ENCODE results near the gene PLBD2. TPM values are rescaled to one million over a fixed set of nuclear protein-coding genes. Genes with fewer than 3 reads are reported as not detected.

Gene PLBD2
- polyA plus RNA-seq, 1 experiment, result 16.0 TPM

DNA sequence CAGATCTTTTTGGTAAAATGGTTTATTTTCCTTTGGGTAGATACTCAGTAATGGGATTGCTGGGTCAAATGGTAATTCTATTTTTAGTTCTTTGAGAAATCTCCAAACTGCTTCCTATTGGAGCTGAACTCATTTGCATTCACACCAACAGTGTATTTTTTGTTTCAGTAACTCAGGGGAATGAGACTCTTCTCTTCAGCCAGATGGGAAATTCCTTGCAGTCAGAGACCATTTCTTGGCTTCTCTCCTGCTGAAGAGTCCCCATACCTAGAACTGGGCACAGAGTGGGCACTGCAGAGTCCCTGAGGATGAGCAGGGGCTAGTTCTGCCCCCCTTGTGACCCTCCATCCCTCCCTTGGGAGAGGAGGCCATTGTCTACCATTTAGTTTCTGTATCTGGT lies 74.6 kb downstream of the PLBD2 start:
- DNase-seq (ENCODE audit: low read depth, low spot score), result no peak
- Histone ChIP-seq H3K27me3 (ENCODE audit: control insufficient read depth, insufficient read depth, low read length) (no peaks in the 10 kb centered on the region), H3K27ac (ENCODE audit: low read depth, low read length) (no peak overlapping the region), H3K9me3 (ENCODE audit: control insufficient read depth, insufficient read depth, low read length) (no peaks in the 10 kb centered on the region; the same call in 1 of the 2 replicates), H3K4me3 (ENCODE audit: low read depth, low read length) (no peak overlapping the region)
- POLR2A ChIA-PET, result no interaction called here
- CTCF ChIA-PET, result no interaction called here
- TF ChIP-seq, protein P1, sequence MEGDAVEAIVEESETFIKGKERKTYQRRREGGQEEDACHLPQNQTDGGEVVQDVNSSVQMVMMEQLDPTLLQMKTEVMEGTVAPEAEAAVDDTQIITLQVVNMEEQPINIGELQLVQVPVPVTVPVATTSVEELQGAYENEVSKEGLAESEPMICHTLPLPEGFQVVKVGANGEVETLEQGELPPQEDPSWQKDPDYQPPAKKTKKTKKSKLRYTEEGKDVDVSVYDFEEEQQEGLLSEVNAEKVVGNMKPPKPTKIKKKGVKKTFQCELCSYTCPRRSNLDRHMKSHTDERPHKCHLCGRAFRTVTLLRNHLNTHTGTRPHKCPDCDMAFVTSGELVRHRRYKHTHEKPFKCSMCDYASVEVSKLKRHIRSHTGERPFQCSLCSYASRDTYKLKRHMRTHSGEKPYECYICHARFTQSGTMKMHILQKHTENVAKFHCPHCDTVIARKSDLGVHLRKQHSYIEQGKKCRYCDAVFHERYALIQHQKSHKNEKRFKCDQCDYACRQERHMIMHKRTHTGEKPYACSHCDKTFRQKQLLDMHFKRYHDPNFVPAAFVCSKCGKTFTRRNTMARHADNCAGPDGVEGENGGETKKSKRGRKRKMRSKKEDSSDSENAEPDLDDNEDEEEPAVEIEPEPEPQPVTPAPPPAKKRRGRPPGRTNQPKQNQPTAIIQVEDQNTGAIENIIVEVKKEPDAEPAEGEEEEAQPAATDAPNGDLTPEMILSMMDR (IDR thresholded peaks at IDR 0.05; ENCODE audit: low read depth, low read length), result no peak

DNA sequence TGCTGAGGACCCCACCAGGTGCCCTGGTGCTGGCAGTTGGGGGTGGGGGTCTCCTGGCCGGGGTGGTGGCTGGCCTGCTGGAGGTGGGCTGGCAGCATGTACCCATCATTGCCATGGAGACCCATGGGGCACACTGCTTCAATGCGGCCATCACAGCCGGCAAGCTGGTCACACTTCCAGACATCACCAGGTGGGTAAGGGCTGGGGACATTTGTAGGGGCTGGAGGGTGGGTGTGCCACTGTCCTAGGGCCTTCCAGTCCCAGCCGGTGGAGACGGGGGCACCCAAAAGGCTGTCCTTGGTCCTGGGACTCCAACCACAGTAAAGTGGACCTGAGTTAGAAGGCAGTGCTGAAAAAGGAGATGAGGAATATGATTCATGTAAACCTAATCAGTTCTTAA lies 77.0 kb downstream of the PLBD2 start:
- H3K9me3 ChIP-seq (ENCODE audit: control insufficient read depth, insufficient read depth, low read length), result no peaks in the 10 kb centered on the region; the same call in 1 of the 2 replicates
- peaks cover 4% of the 10 kb centered on the region for H3K27me3 ChIP-seq (ENCODE audit: control insufficient read depth, insufficient read depth, low read length)
- no peak overlapping the region for H3K4me3 ChIP-seq (ENCODE audit: low read depth, low read length)
- CTCF ChIA-PET, result interaction anchor here (0.9 to 2.4 kb wide), 2 partner anchors 10 to 27 kb away, joined by 4 to 24 read pairs; no protein-coding TSS in a partner anchor
- H3K27ac ChIP-seq (ENCODE audit: low read depth, low read length), result no peak overlapping the region
- TF ChIP-seq, protein P1 (IDR thresholded peaks at IDR 0.05; ENCODE audit: low read depth, low read length), result no peak
- POLR2A ChIA-PET, result no interaction called here
- DNase-seq (ENCODE audit: low read depth, low spot score), result no peak

DNA sequence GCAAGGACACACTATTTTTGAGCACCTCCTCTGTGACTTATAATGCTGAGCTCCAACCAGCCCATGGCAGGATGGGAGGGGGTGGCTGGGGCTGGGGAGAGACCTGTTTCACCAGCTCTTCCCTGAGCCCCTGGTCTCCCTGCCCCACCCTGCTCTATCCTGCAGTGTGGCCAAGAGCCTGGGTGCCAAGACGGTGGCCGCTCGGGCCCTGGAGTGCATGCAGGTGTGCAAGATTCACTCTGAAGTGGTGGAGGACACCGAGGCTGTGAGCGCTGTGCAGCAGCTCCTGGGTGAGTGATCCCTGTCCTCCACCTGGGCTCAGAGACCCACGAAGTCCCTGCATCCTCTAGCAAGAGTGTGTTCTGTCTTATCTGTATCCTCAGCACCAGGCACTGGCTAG lies 78.2 kb downstream of the PLBD2 start:
- TF ChIP-seq, protein P1 (IDR thresholded peaks at IDR 0.05; ENCODE audit: low read depth, low read length), result no peak
- H3K4me3 ChIP-seq (ENCODE audit: low read depth, low read length), result no peak overlapping the region
- CTCF ChIA-PET, result interaction anchor here (2.4 kb wide), 1 partner anchor 11 kb away, joined by 24 read pairs; no protein-coding TSS in a partner anchor
- H3K9me3 ChIP-seq (ENCODE audit: control insufficient read depth, insufficient read depth, low read length), result no peaks in the 10 kb centered on the region; the same call in 1 of the 2 replicates
- no peak overlapping the region for H3K27ac ChIP-seq (ENCODE audit: low read depth, low read length)
- H3K27me3 ChIP-seq (ENCODE audit: control insufficient read depth, insufficient read depth, low read length), result peaks cover 7% of the 10 kb centered on the region
- POLR2A ChIA-PET, result no interaction called here
- DNase-seq (ENCODE audit: low read depth, low spot score), result no peak

DNA sequence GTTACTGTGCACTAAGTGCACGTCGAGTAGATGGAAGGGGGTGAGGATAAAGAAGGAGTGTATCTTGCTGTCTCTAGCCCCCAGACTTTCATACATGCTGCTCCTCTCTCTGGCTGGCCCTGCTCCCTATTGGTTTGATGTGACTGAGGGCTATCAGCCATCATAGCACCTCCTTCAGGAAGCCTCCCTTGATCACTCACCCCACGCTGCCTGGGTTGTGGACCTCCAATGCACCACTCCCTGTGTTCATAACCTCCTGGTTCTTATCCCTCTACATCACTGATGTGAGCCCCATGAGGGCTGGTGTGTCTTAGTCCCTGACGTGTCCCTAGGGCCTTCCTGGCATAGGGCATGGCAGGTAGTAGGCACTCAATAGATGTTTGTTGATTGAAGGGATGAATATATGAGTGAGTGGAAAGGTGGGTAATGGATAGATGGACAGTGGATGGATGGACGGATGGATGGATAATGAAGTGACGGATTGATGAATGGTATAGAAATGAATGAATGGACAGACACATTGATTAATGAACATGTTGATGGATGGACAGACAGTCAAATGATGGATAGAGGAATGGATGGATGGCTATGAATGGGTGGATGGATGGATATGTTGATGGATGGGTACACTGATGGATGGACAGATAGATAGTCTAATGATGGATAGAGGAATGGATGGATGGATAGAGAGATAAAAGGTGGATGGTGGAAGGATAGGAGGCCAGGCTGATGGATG lies 78.8 kb downstream of the PLBD2 start:
- TF ChIP-seq, protein P1 (IDR thresholded peaks at IDR 0.05; ENCODE audit: low read depth, low read length), result no peak
- POLR2A ChIA-PET, result no interaction called here

DNA sequence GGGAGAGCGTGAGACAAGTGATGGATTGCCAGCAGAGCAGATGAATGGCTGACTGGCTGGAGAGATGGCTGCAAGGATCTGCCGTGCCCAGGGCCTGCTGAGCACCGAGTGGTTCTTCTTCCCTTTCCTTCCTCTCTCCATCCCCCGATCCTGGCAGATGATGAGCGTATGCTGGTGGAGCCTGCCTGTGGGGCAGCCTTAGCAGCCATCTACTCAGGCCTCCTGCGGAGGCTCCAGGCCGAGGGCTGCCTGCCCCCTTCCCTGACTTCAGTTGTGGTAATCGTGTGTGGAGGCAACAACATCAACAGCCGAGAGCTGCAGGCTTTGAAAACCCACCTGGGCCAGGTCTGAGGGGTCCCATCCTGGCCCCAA lies 79.3 kb downstream of the PLBD2 start:
- no peak overlapping the region for H3K27ac ChIP-seq (ENCODE audit: low read depth, low read length)
- peaks cover 9% of the 10 kb centered on the region for H3K27me3 ChIP-seq (ENCODE audit: control insufficient read depth, insufficient read depth, low read length)
- TF ChIP-seq, protein P1 (IDR thresholded peaks at IDR 0.05; ENCODE audit: low read depth, low read length), result no peak
- no peak overlapping the region for H3K4me3 ChIP-seq (ENCODE audit: low read depth, low read length)
- ChIA-PET POLR2A (no interaction called here), CTCF (no interaction called here)
- no peaks in the 10 kb centered on the region; the same call in 1 of the 2 replicates for H3K9me3 ChIP-seq (ENCODE audit: control insufficient read depth, insufficient read depth, low read length)
- no peak for DNase-seq (ENCODE audit: low read depth, low spot score)

More for the DNA sequence above, 78.8 kb downstream of the PLBD2 start:
- Histone ChIP-seq H3K27ac (ENCODE audit: low read depth, low read length) (no peak overlapping the region), H3K4me3 (ENCODE audit: low read depth, low read length) (no peak overlapping the region), H3K27me3 (ENCODE audit: control insufficient read depth, insufficient read depth, low read length) (peaks cover 9% of the 10 kb centered on the region), H3K9me3 (ENCODE audit: control insufficient read depth, insufficient read depth, low read length) (no peaks in the 10 kb centered on the region; the same call in 1 of the 2 replicates)
- no peak for DNase-seq (ENCODE audit: low read depth, low spot score)
- CTCF ChIA-PET, result no interaction called here

All from AG04450 (cell line).